Activated CD8-positive, alpha-beta memory T cell treated with anti-CD3 and anti-CD28 coated beads, Interleukin-2, amount 10 ng/mL, durations not matched to agents 7 days and 5 days (primary cell): Measurements from ENCODE around the gene GPC6. TPM values are rescaled to one million over a fixed set of nuclear protein-coding genes. Genes with fewer than 3 reads are reported as not detected.

Experiments used
- ATAC-seq: fragments of 150-1000 bp; cut with Tn5 transposase; one replicate; pipeline ENCODE4 v1.10.0; 2021; ENCODE audit warnings: moderate library complexity
- CTCF ChIA-PET: fragments of 350-600 bp; sonication (Branson Sonifier 250); formaldehyde crosslinking; loops from one replicate; lab custom pipeline; 2021; ENCODE audit warnings: antibody characterized with exemption; lab: Charles Lee
- DNase-seq: peaks from one replicate; pipeline ENCODE4 v3.0.0-alpha.2; 2020
- H3K27ac Mint-ChIP-seq: one replicate; pipeline ENCODE4 v1.8.0; 2021; ENCODE audit warnings: mild to moderate bottlenecking, mixed read lengths
- H3K27me3 Mint-ChIP-seq: one replicate; pipeline ENCODE4 v1.8.0; 2021; ENCODE audit warnings: mixed read lengths
- H3K36me3 Mint-ChIP-seq: one replicate; pipeline ENCODE4 v1.8.0; 2021; ENCODE audit warnings: mild to moderate bottlenecking, mixed read lengths
- H3K4me1 Mint-ChIP-seq: one replicate; pipeline ENCODE4 v1.8.0; 2021; ENCODE audit warnings: mixed read lengths
- H3K4me3 Mint-ChIP-seq: one replicate; pipeline ENCODE4 v1.8.0; 2021; ENCODE audit warnings: mild to moderate bottlenecking, moderate library complexity, mixed read lengths
- H3K9me3 Mint-ChIP-seq: one replicate; pipeline ENCODE4 v1.8.0; 2022; ENCODE audit warnings: low read depth, mixed read lengths
- total RNA-seq, 2 experiments: library from RNA; stranded (reverse); gene quantifications; one replicate each; pipeline ENCODE4 v1.2.3, GENCODE V29; 2021

The GPC6 gene
- total RNA-seq, 2 experiments from 2014 or later, result not detected

DNA sequence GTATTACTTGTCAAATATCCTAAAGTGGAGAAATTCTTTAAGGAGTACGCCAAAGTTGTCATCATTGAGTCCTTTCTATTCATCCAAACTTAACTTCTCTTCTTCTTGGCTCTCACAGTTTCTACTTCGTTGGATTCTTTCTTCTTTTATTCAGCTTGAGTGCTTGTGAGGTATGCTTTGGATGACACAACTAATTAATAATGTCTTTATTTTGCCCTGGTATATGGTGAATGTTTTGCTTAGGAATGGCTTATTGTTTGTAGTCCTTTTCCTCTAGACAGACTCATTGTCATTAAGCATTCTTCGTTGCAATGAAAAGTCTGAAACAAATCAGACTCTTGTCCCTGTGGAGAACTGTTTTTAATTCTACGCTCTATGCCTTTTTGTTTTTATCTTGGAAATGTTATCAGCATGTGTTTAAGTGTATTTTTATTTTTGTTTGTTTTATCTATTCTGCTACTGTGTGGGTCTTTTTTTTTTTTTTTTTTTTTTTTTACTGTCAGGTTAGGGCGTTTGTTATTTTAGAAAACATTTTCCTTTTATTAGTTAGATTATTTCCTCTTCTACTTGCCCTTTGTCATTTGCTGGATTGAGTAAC, 471.5 kb downstream of the GPC6 start:
- no peak overlapping the region for H3K27ac Mint-ChIP-seq
- CTCF ChIA-PET, result no interaction called here
- H3K27me3 Mint-ChIP-seq, result no peaks in the 10 kb centered on the region

DNA sequence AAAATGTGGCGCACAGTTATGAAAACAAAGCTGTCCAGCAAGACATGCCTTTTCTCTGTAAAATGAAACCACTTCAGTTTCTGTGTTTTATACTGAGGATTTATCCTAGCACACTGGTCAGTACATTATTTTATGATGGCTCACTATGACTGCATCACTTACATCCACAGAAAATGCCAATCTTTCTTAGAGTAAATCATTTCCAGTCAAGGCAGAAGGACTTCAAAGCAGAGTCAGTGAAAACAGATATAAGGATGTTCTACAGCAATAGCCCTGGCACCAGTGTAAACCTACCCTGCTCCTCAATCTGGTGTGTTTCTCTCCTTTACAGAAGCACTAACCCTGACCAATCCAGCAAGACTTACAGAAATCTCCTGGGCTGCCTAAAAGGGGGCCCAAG, 473.5 kb downstream of the GPC6 start:
- H3K9me3 Mint-ChIP-seq, result no peaks in the 10 kb centered on the region
- H3K4me1 Mint-ChIP-seq, result no peaks in the 10 kb centered on the region
- no peaks in the 10 kb centered on the region for H3K27me3 Mint-ChIP-seq
- DNase-seq, result no peak
- no peaks in the 10 kb centered on the region for H3K36me3 Mint-ChIP-seq
- no peak for ATAC-seq
- no peak overlapping the region for H3K4me3 Mint-ChIP-seq
- H3K27ac Mint-ChIP-seq, result no peak overlapping the region
- CTCF ChIA-PET, result no interaction called here

More for the DNA sequence above, 471.5 kb downstream of the GPC6 start:
- H3K4me3 Mint-ChIP-seq, result no peak overlapping the region
- no peak for ATAC-seq
- H3K9me3 Mint-ChIP-seq, result no peaks in the 10 kb centered on the region
- H3K4me1 Mint-ChIP-seq, result no peaks in the 10 kb centered on the region
- no peaks in the 10 kb centered on the region for H3K36me3 Mint-ChIP-seq
- no peak for DNase-seq

DNA sequence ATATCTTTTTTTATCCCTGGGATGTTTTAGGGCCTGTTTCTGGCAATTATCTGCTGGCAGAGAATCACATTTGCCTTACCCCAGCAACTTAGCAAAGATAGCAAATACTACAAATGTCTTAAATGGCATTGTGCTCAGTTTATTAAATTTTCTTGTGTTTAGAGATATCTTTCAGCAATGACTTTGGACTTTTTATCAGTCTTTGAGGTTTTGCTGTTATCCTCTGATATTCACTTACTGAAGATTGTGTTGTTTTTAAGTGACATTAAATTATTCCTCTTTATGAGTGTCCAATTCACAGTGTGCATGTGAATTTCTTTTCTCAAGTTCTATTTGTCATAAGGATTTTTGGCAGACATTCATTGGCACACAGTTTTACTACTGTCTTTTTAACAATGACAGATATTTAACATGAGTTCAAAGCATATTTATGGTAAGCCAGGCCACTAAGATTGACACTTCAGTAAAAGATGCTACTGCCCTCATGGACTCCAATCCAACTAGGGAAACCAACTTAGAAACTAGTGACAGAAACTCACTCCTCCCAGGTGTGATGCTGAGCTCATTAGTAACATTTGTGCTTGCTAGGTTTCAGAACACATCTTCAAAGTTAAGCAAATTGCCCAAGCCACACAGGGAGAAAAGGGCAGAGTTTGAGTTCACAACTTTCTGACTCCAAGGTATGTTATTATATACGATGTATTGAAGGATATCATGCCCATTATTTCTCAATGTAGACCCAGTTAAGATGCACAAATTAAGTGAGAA, 481.9 kb downstream of the GPC6 start:
- Mint-ChIP-seq H3K27ac (no peak overlapping the region), H3K4me1 (no peaks in the 10 kb centered on the region), H3K27me3 (no peaks in the 10 kb centered on the region), H3K36me3 (no peaks in the 10 kb centered on the region), H3K4me3 (no peak overlapping the region), H3K9me3 (no peaks in the 10 kb centered on the region)
- CTCF ChIA-PET, result no interaction called here
- no peak for ATAC-seq
- DNase-seq, result no peak

DNA sequence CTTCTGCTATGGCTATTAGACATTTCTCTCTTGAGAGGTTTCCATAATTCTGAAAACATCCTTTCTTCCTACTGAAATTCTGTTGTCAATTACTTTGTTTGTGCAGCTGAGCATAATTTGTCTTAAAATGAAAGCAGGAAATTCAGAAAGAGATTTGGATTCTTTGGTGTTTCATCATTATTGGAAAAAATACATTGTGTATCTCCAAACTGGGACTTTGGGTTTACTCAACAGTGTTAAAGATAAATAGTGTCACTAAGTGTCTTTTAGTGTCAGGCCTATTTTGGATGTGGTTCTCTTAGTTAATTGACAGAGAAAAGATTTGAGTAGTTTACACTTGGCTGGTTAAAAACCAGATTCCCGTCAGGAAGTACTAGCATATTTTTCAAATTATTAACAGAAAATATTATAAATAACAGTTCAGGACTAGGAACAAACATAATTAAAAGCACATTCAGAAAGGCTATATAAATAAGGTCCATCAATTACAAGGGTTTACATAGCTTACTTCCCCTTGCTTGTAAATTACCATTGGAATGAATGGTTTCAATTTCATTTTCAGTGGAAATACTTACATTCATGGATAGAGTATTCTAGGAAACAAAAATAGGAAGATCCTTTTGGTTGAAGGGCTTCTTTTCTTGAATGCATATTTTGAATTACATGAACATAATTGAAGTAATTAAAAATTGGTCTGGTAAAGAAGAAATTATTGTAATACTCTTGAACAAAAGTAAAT, 483.1 kb downstream of the GPC6 start:
- H3K27ac Mint-ChIP-seq, result no peak overlapping the region
- no peaks in the 10 kb centered on the region for H3K36me3 Mint-ChIP-seq
- no peaks in the 10 kb centered on the region for H3K27me3 Mint-ChIP-seq
- H3K4me1 Mint-ChIP-seq, result no peaks in the 10 kb centered on the region
- CTCF ChIA-PET, result no interaction called here
- no peak overlapping the region for H3K4me3 Mint-ChIP-seq
- ATAC-seq (no peak), DNase-seq (no peak)
- H3K9me3 Mint-ChIP-seq, result peaks cover 6% of the 10 kb centered on the region

DNA sequence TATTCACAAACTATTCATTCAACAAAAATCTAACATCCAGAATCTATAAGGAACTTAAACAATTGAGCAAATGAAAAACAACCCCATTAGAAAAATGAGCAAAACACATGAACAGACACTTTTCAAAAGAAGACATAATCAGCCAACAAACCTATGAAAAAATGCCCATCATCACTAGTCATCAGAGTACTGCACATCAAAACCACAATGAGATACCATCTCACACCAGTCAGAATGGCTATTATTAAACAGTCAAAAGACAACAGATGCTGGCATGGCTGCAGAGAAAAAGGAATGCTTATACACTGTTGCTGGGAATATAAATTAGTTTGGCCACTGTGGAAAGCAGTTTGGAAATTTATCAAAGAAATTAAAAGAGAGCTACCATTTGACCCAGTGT, 487.6 kb downstream of the GPC6 start:
- DNase-seq, result no peak
- CTCF ChIA-PET, result no interaction called here
- no peaks in the 10 kb centered on the region for H3K4me1 Mint-ChIP-seq
- H3K36me3 Mint-ChIP-seq, result no peaks in the 10 kb centered on the region
- ATAC-seq, result no peak
- H3K9me3 Mint-ChIP-seq, result peaks cover 6% of the 10 kb centered on the region
- H3K4me3 Mint-ChIP-seq, result no peak overlapping the region
- H3K27me3 Mint-ChIP-seq, result no peaks in the 10 kb centered on the region
- no peak overlapping the region for H3K27ac Mint-ChIP-seq

DNA sequence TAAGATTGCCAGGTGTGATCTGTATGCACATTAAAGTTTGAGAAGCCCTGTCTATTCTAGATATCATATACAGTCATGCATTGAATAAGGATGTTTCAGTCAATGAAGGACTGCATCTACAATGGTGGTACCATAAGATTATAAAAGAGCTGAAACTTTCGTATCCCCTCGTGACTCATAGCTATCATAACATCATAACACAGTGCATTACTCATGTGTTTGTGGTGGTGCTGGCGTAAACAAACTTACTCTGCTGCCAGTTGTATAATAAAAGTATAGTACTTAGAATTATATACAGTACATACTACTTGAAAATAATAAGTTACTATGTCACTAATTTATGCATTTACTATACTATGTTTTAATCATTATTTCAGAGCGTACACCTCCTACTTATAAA, 489.3 kb downstream of the GPC6 start:
- no peak for ATAC-seq
- no peak overlapping the region for H3K4me3 Mint-ChIP-seq
- H3K36me3 Mint-ChIP-seq, result no peaks in the 10 kb centered on the region
- no peak for DNase-seq
- H3K9me3 Mint-ChIP-seq, result peaks cover 6% of the 10 kb centered on the region
- CTCF ChIA-PET, result no interaction called here
- no peak overlapping the region for H3K27ac Mint-ChIP-seq
- no peaks in the 10 kb centered on the region for H3K27me3 Mint-ChIP-seq
- H3K4me1 Mint-ChIP-seq, result no peaks in the 10 kb centered on the region

DNA sequence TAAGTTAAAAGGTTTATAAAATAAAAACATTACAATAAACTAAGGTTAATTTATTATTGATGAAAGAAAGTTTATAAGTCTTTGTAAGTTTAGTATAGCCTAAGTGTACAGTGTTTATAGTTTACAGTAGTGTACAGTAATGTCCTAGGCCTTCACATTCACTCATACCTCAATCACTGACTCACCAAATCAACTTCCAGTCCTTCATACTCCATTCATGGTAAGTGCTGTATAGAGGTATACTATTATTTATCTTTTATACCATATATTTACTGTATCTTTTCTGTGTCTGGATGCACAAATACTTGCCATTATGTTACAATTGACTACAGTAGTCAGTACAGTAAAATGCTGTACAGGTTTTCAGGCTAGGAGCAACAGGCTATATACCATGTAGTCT, 490.0 kb downstream of the GPC6 start:
- DNase-seq (no peak), ATAC-seq (no peak)
- H3K27me3 Mint-ChIP-seq, result no peaks in the 10 kb centered on the region
- H3K9me3 Mint-ChIP-seq, result peaks cover 6% of the 10 kb centered on the region
- H3K27ac Mint-ChIP-seq, result no peak overlapping the region
- CTCF ChIA-PET, result no interaction called here
- H3K4me1 Mint-ChIP-seq, result no peaks in the 10 kb centered on the region
- no peaks in the 10 kb centered on the region for H3K36me3 Mint-ChIP-seq
- no peak overlapping the region for H3K4me3 Mint-ChIP-seq

DNA sequence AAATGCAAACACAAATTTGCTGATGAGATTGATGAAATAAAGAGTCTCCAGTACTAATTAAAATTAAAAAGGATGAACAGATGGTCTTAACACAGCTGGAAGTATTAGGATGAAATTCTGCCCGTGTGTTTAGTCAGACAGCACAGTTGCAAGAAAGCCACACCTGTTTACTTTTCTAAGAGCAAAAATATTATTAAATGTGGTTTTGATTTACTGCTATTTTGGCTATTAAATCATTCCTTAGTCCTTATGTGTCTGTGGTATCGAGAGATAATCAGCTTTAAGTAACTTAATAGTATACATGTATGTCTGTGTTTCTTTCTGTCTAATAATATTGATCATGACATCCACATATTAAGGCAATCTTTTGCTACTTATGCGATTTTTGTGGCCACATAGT, 494.9 kb downstream of the GPC6 start:
- Mint-ChIP-seq H3K36me3 (no peaks in the 10 kb centered on the region), H3K27me3 (no peaks in the 10 kb centered on the region), H3K4me1 (no peaks in the 10 kb centered on the region), H3K4me3 (no peak overlapping the region), H3K27ac (no peak overlapping the region), H3K9me3 (no peaks in the 10 kb centered on the region)
- ATAC-seq (no peak), DNase-seq (no peak)
- CTCF ChIA-PET, result no interaction called here

DNA sequence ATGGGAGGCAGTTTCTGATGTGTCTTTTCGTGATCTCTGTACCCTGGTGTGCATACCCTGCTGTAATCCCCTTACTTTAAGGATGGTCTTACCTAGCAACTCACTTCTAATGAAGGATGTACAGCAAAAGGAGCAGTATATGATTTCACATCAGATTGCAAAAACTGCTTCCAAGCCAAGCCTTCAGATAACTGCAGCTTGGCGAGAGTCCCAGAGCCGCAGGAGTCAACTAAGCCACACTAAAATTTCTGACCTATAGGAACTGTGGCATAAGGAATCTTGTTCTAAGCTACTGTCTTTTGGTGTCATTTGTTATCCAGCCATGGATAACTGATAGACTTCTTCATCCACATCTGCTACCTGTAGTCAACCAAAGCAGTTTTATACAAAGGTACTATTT, 496.7 kb downstream of the GPC6 start:
- Mint-ChIP-seq H3K4me3 (no peak overlapping the region), H3K27ac (no peak overlapping the region), H3K36me3 (no peaks in the 10 kb centered on the region), H3K9me3 (no peaks in the 10 kb centered on the region), H3K27me3 (no peaks in the 10 kb centered on the region), H3K4me1 (peaks cover 3% of the 10 kb centered on the region)
- DNase-seq, result no peak
- CTCF ChIA-PET, result no interaction called here
- ATAC-seq, result no peak

DNA sequence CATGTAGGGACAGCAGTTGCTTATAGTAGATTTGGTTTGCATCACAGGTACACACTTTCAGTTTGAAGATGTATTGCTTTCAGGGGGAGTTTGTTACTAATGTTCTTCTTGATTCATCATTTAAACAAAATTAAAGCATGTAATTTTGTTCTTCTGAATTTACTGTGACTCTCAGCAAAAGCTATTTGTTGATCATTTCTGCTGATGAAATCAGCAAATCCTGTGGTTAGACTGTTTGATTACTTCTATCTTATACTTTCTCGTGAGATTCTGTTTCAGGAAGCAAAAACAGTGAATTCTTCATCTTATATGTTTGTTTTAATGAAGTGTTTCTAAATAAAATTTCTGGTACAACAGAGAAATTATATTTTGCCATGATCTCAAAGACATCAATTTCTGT, 497.6 kb downstream of the GPC6 start:
- ATAC-seq, result no peak
- CTCF ChIA-PET, result no interaction called here
- H3K36me3 Mint-ChIP-seq, result no peaks in the 10 kb centered on the region
- H3K4me3 Mint-ChIP-seq, result no peak overlapping the region
- H3K27me3 Mint-ChIP-seq, result no peaks in the 10 kb centered on the region
- no peak for DNase-seq
- no peak overlapping the region for H3K27ac Mint-ChIP-seq
- no peaks in the 10 kb centered on the region for H3K9me3 Mint-ChIP-seq
- peaks cover 3% of the 10 kb centered on the region for H3K4me1 Mint-ChIP-seq

DNA sequence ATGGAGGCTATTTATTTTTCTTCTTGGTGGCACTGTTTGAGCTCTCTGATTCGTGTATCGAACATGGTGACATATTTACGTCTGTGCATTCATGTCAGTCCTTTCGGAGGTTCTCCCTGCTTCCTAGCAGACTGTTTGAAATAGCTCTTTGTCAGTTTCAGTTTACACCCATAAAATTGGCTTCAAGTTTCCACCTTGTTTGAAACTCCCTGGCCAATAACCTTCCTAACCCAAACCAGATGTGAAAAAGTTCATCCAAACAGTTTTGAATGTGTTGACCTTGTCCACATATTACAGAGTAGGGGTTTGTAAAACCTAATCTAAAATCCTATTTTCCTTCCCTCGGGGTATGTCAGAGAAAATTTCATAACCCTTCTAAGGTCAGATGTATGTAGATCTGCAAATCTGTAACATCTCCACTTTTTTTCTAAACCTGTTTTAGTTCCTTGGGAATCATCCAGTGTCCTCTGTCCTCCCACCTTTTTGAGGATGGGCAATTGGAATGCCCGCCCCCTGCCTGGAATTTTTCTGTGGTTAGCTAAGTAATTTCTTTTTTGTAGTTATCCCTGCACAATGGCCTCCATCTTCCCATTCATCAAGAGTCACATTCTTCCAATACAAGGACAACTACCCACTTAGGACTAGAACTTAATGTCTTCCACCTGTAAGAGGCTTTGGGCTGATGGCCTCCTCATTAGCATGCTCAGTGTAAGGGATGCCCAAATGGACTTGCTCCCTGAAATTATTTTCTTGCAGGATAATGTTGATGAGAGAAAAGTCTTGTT, 499.8 kb downstream of the GPC6 start:
- Mint-ChIP-seq H3K4me1 (peaks cover 3% of the 10 kb centered on the region), H3K27me3 (no peaks in the 10 kb centered on the region), H3K4me3 (no peak overlapping the region), H3K9me3 (no peaks in the 10 kb centered on the region), H3K27ac (no peak overlapping the region), H3K36me3 (no peaks in the 10 kb centered on the region)
- DNase-seq (no peak), ATAC-seq (no peak)
- CTCF ChIA-PET, result no interaction called here

DNA sequence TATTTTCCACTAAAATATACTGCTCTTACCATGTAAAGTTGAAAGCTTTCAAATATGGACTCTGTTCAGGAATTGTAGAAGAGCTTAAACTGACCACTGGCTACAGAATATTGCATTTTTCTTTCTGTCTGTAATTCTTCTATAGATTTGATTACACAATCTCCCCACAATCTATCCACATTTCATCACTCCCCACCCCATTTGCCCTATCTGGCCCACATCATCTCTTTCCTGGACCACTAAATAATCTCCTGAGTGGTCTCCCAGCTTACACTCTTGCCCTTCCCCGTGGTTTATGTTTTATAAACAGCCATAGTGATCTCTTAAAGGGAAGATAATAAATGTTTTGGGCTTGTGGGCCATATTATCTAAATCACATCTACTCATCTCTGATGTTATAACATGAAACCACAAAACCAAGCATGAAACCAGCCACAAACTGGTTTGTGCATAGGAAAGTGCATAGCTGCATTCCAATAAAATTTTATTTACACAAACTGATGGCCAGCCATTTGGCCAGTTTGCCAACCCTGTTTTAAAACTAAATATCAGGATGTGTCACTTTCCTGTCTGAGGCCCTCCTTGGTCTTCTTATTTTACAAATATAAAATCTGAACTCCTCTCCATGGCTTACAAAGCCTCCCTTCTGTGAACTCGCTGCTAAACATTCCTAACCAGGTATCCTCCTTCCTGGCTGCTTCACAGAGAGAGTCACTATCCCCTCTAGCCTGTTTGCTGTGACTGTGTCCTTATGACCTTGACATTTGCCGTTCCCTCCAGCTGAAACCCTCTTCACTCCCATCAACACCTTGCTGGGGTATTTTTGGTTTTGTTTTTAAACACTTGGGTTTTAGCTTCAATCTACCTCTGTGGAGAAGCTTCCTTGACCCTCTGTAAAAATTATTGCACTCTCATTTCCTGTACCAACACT, 500.9 kb downstream of the GPC6 start:
- Mint-ChIP-seq H3K36me3 (no peaks in the 10 kb centered on the region), H3K27ac (no peak overlapping the region), H3K9me3 (no peaks in the 10 kb centered on the region), H3K4me1 (peaks cover 3% of the 10 kb centered on the region), H3K4me3 (no peak overlapping the region), H3K27me3 (no peaks in the 10 kb centered on the region)
- CTCF ChIA-PET, result no interaction called here
- DNase-seq (no peak), ATAC-seq (no peak)

DNA sequence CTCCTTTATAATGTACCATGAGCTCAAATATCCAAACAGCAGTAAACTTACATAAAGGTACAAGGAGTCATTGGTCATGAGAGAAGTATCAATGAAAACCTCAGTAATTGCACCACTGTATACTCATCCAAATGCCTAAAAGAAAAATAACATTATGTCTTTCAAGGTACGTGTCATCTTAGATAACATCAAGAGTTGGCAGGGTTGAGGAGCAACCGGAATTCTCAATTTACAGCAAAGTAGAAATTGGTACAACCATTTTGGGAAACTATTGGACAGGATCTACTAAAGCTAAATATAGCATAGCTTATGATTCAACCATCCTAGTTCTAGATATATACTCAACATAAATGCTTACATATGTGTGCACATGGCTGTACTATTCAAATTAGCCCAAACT, 502.8 kb downstream of the GPC6 start:
- DNase-seq (no peak), ATAC-seq (no peak)
- CTCF ChIA-PET, result no interaction called here
- no peak overlapping the region for H3K27ac Mint-ChIP-seq
- no peaks in the 10 kb centered on the region for H3K27me3 Mint-ChIP-seq
- peaks cover 3% of the 10 kb centered on the region for H3K4me1 Mint-ChIP-seq
- no peaks in the 10 kb centered on the region for H3K9me3 Mint-ChIP-seq
- H3K4me3 Mint-ChIP-seq, result no peak overlapping the region
- no peaks in the 10 kb centered on the region for H3K36me3 Mint-ChIP-seq
